K562 (cell line): ENCODE data around the gene CLEC17A. TPM values are rescaled to one million over a fixed set of nuclear protein-coding genes. Genes with fewer than 3 reads are reported as not detected.

ENCODE experiments used
- AFF4 ChIP-seq: sonication (generic); formaldehyde crosslinking; IDR thresholded peaks from 2 replicates; pipeline ENCODE4 v1.8.0; 2023; ENCODE audit warnings: mild to moderate bottlenecking, missing genetic modification reagents
- NUFIP1 ChIP-seq: fragments of 450-650 bp; IDR thresholded peaks from 2 replicates; pipeline ENCODE4 v1.6.1; 2018; ENCODE audit not compliant: partially characterized antibody
- POLR3G ChIP-seq: IDR thresholded peaks from 2 replicates; pipeline ENCODE4 v1.6.1; 2011; ENCODE audit not compliant: insufficient read length, insufficient replicate concordance; ENCODE audit errors: extremely low read depth
- RBBP5 ChIP-seq: fragments of 200-600 bp; sonication (generic); IDR thresholded peaks from 2 replicates; pipeline ENCODE4 v1.6.1; 2012; ENCODE audit warnings: borderline replicate concordance, mild to moderate bottlenecking, low read length, control low read depth, inconsistent platforms; ENCODE audit not compliant: insufficient read depth, poor library complexity, severe bottlenecking
- TFE3 ChIP-seq: fragments of 450-650 bp; formaldehyde crosslinking; IDR thresholded peaks from 2 replicates; pipeline ENCODE4 v1.4.0; 2020; ENCODE audit warnings: mild to moderate bottlenecking, mixed read lengths
- THRB ChIP-seq: fragments of 450-650 bp; formaldehyde crosslinking; conservative IDR thresholded peaks from 2 replicates; pipeline ENCODE4 v1.4.0; 2022; ENCODE audit warnings: mild to moderate bottlenecking, missing genetic modification characterization
- WHSC1 ChIP-seq: IDR thresholded peaks from one replicate; pipeline ENCODE4 v1.6.1; 2012; ENCODE audit warnings: low read length, control low read depth, inconsistent platforms
- polyA plus RNA-seq, 8 experiments: library from polyadenylated mRNA; depleted of rRNA in 4 of 8; stranded (reverse) in 5 of 8; unstranded in 3 of 8; fragments of >200 nt; fragmentation: Nextera tagmentation in 2 of 8; fragmentation: Illumina TruSeq in 1 of 8; extraction: Ambion mirVana in 2 of 8; extraction: Trizol in 1 of 8; gene quantifications; 2 replicates each; pipeline versions ENCODE4 v1.2.1 to v1.2.3, GENCODE V29; 2011 to 2014; ENCODE audit warnings: inconsistent platforms in 1 of 8, missing spikeins in 1 of 8
- total RNA-seq, 7 experiments: library from RNA; depleted of rRNA in 6 of 7; stranded (reverse); fragments of >200 nt in 6 of 7; fragmentation: Illumina TruSeq in 2 of 7; extraction: Trizol in 2 of 7; gene quantifications; 2 replicates each; pipeline versions ENCODE4 v1.2.1 to v1.2.3, GENCODE V29; 2011 to 2021; ENCODE audit warnings: low replicate concordance in 1 of 7
- TF ChIP-seq, protein P1 (sequence below): fragments of 200-800 bp; sonication (Bioruptor generic); IDR thresholded peaks from 2 replicates; pipeline ENCODE4 v1.6.1; 2017; ENCODE audit warnings: missing genetic modification characterization, missing compliant biosample characterization
- TF ChIP-seq, protein P2 (sequence below): fragments of 450-650 bp; IDR thresholded peaks from 2 replicates; pipeline ENCODE4 v1.6.1; 2017; ENCODE audit warnings: antibody characterized with exemption
- TF ChIP-seq, protein P3 (sequence below), 3 experiments: fragments of 200-800 bp in 1 of 3; sonication (Bioruptor generic) in 1 of 3; sonication (generic) in 1 of 3; formaldehyde crosslinking in 1 of 3; IDR thresholded peaks; 2 replicates each; pipeline versions ENCODE4 v1.6.1 to v1.8.0; 2016 to 2022; ENCODE audit warnings: mild to moderate bottlenecking in 2 of 3, missing compliant biosample characterization in 2 of 3, missing genetic modification characterization in 2 of 3, missing genetic modification reagents in 1 of 3

Gene CLEC17A
- total and polyA plus RNA-seq, 9 of the 15 experiments (the other 6 are each of a cell fraction or from before 2014, with no cell fraction given): 0.03 TPM; not detected in 8

GRCh38 chr19:14580623-14581237 is 2.2 kb upstream of the CLEC17A start (continued):
- TF ChIP-seq, protein P1, sequence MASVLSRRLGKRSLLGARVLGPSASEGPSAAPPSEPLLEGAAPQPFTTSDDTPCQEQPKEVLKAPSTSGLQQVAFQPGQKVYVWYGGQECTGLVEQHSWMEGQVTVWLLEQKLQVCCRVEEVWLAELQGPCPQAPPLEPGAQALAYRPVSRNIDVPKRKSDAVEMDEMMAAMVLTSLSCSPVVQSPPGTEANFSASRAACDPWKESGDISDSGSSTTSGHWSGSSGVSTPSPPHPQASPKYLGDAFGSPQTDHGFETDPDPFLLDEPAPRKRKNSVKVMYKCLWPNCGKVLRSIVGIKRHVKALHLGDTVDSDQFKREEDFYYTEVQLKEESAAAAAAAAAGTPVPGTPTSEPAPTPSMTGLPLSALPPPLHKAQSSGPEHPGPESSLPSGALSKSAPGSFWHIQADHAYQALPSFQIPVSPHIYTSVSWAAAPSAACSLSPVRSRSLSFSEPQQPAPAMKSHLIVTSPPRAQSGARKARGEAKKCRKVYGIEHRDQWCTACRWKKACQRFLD: no peak
- TF ChIP-seq POLR3G (no peak), NUFIP1 (no peak), RBBP5 (no peak), AFF4 (CRISPR knock-in tag) (no peak), THRB (CRISPR knock-in tag) (no peak), WHSC1 (no peak), TFE3 (CRISPR knock-in tag) (no peak)
- TF ChIP-seq, protein P2, sequence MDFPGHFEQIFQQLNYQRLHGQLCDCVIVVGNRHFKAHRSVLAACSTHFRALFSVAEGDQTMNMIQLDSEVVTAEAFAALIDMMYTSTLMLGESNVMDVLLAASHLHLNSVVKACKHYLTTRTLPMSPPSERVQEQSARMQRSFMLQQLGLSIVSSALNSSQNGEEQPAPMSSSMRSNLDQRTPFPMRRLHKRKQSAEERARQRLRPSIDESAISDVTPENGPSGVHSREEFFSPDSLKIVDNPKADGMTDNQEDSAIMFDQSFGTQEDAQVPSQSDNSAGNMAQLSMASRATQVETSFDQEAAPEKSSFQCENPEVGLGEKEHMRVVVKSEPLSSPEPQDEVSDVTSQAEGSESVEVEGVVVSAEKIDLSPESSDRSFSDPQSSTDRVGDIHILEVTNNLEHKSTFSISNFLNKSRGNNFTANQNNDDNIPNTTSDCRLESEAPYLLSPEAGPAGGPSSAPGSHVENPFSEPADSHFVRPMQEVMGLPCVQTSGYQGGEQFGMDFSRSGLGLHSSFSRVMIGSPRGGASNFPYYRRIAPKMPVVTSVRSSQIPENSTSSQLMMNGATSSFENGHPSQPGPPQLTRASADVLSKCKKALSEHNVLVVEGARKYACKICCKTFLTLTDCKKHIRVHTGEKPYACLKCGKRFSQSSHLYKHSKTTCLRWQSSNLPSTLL: no peak
- TF ChIP-seq, protein P3, sequence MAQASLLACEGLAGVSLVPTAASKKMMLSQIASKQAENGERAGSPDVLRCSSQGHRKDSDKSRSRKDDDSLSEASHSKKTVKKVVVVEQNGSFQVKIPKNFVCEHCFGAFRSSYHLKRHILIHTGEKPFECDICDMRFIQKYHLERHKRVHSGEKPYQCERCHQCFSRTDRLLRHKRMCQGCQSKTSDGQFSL (CRISPR knock-in tag; IDR thresholded peaks at IDR 0.05): no peak
- TF ChIP-seq, protein P3 (tag; IDR thresholded peaks at IDR 0.05): no peak
